Type B pancreatic cell (in vitro differentiated cells): Measurements from ENCODE around the gene HTRA3. TPM values are rescaled to one million over a fixed set of nuclear protein-coding genes. Genes with fewer than 3 reads are reported as not detected.

Experiments
- DNase-seq: peaks from one replicate; pipeline ENCODE4 v3.0.0; 2021; ENCODE audit warnings: mixed read lengths; ENCODE audit not compliant: unreplicated experiment; ENCODE audit errors: extremely low spot score
- H3K27ac Mint-ChIP-seq: 2 replicates; pipeline ENCODE4 v1.8.0; 2021; ENCODE audit warnings: mild to moderate bottlenecking, mixed read lengths
- H3K27me3 Mint-ChIP-seq: 2 replicates; pipeline ENCODE4 v1.8.0; 2021; ENCODE audit warnings: mixed read lengths
- H3K36me3 Mint-ChIP-seq: 2 replicates; pipeline ENCODE4 v1.8.0; 2021; ENCODE audit warnings: mixed read lengths
- H3K4me1 Mint-ChIP-seq: one replicate; pipeline ENCODE4 v1.8.0; 2021; ENCODE audit warnings: mixed read lengths; ENCODE audit not compliant: unreplicated experiment
- H3K4me3 Mint-ChIP-seq: 2 replicates; pipeline ENCODE4 v1.8.0; 2021; ENCODE audit warnings: mild to moderate bottlenecking, mixed read lengths
- H3K9me3 Mint-ChIP-seq: 2 replicates; pipeline ENCODE4 v1.8.0; 2021; ENCODE audit warnings: mixed read lengths
- CTCF ChIP-seq: fragments of 200-600 bp; sonication (generic); conservative IDR thresholded peaks from 2 replicates; pipeline ENCODE4 v1.5.0; 2021; ENCODE audit warnings: antibody characterized with exemption, mild to moderate bottlenecking
- total RNA-seq: library from RNA; stranded (reverse); gene quantifications from 2 replicates; pipeline ENCODE4 v1.2.1, GENCODE V29; 2021; ENCODE audit warnings: low replicate concordance

Gene HTRA3
- total RNA-seq, 1 donor from 2014 or later: 4.4 TPM

- no peak overlapping the region for H3K4me3 Mint-ChIP-seq
- H3K9me3 Mint-ChIP-seq: no peaks in the 10 kb centered on the region
- peaks cover 3% of the 10 kb centered on the region for H3K27me3 Mint-ChIP-seq
- no peaks in the 10 kb centered on the region for H3K36me3 Mint-ChIP-seq
- no peak for TF ChIP-seq CTCF
- H3K4me1 Mint-ChIP-seq: peaks cover 7% of the 10 kb centered on the region
- no peak for DNase-seq
- no peak overlapping the region for H3K27ac Mint-ChIP-seq
Observed at GRCh38 chr4:8247047-8247930, 22.3 kb upstream of the HTRA3 start.

GRCh38 chr4:8248091-8248490 is 21.5 kb upstream of the HTRA3 start:
- peaks cover 3% of the 10 kb centered on the region for H3K27me3 Mint-ChIP-seq
- no peak for DNase-seq
- no peak overlapping the region for H3K4me3 Mint-ChIP-seq
- H3K9me3 Mint-ChIP-seq: no peaks in the 10 kb centered on the region
- peaks cover 7% of the 10 kb centered on the region for H3K4me1 Mint-ChIP-seq
- no peak for TF ChIP-seq CTCF
- no peaks in the 10 kb centered on the region for H3K36me3 Mint-ChIP-seq
- H3K27ac Mint-ChIP-seq: no peak overlapping the region

- no peak for TF ChIP-seq CTCF
- Mint-ChIP-seq H3K4me3 (no peak overlapping the region), H3K9me3 (no peaks in the 10 kb centered on the region), H3K4me1 (peaks cover 7% of the 10 kb centered on the region), H3K27me3 (peaks cover 3% of the 10 kb centered on the region), H3K36me3 (no peaks in the 10 kb centered on the region), H3K27ac (no peak overlapping the region)
- no peak for DNase-seq
Observed at GRCh38 chr4:8250227-8250626, 19.3 kb upstream of the HTRA3 start.

GRCh38 chr4:8250637-8251036 is 18.9 kb upstream of the HTRA3 start:
- no peak overlapping the region for H3K4me3 Mint-ChIP-seq
- H3K27me3 Mint-ChIP-seq: peaks cover 3% of the 10 kb centered on the region
- DNase-seq: no peak
- no peak for TF ChIP-seq CTCF
- H3K4me1 Mint-ChIP-seq: peaks cover 7% of the 10 kb centered on the region
- no peaks in the 10 kb centered on the region for H3K36me3 Mint-ChIP-seq
- H3K9me3 Mint-ChIP-seq: no peaks in the 10 kb centered on the region
- no peak overlapping the region for H3K27ac Mint-ChIP-seq

GRCh38 chr4:8251110-8251883 is 18.3 kb upstream of the HTRA3 start:
- Mint-ChIP-seq H3K27ac (no peak overlapping the region), H3K9me3 (no peaks in the 10 kb centered on the region), H3K4me3 (no peak overlapping the region), H3K4me1 (peaks cover 7% of the 10 kb centered on the region), H3K27me3 (peaks cover 3% of the 10 kb centered on the region), H3K36me3 (no peaks in the 10 kb centered on the region)
- no peak for TF ChIP-seq CTCF
- DNase-seq: no peak
